SK-N-SH treated with all-trans-retinoic acid at 6 μM for 48 hours (cell line): ENCODE data around the gene AREL1.

Experiments used
- ARNTL ChIP-seq: fragments of 450-650 bp; formaldehyde crosslinking; IDR thresholded peaks from 2 replicates; pipeline ENCODE4 v1.5.0; 2020; ENCODE audit warnings: low read depth, mild to moderate bottlenecking, moderate library complexity, borderline replicate concordance
- ISL1 ChIP-seq: fragments of 250-450 bp; sonication (Bioruptor Pico); IDR thresholded peaks from 2 replicates; pipeline ENCODE4 v2.1.2; 2022; ENCODE audit warnings: mild to moderate bottlenecking, moderate library complexity
- PATZ1 ChIP-seq: fragments of 250-450 bp; sonication (Bioruptor Pico); IDR thresholded peaks from 2 replicates; pipeline ENCODE4 v1.8.0; 2020; ENCODE audit warnings: mild to moderate bottlenecking, moderate library complexity, borderline replicate concordance
- POU6F1 ChIP-seq: fragments of 250-450 bp; sonication (Bioruptor Pico); IDR thresholded peaks from 2 replicates; pipeline ENCODE4 v1.8.0; 2021; ENCODE audit warnings: low read depth, mild to moderate bottlenecking, moderate library complexity, borderline replicate concordance
- RARB ChIP-seq: fragments of 250-450 bp; sonication (Bioruptor Pico); IDR thresholded peaks from 2 replicates; pipeline ENCODE4 v1.8.0; 2021; ENCODE audit warnings: mild to moderate bottlenecking, moderate library complexity
- ZFP3 ChIP-seq: fragments of 250-450 bp; sonication (Bioruptor Pico); IDR thresholded peaks from 2 replicates; pipeline ENCODE4 v1.5.0; 2020; ENCODE audit warnings: mild to moderate bottlenecking, moderate library complexity
- ZFP30 ChIP-seq: fragments of 450-650 bp; formaldehyde crosslinking; IDR thresholded peaks from 2 replicates; pipeline ENCODE4 v1.5.0; 2022; ENCODE audit warnings: mild to moderate bottlenecking, moderate library complexity

GRCh38 chr14:74620923-74621322 lies 92.0 kb downstream of the AREL1 start:
- TF ChIP-seq ISL1 (CRISPR knock-in tag): no peak
- no peak for TF ChIP-seq POU6F1 (CRISPR knock-in tag)
- no peak for TF ChIP-seq PATZ1 (CRISPR knock-in tag)
- TF ChIP-seq ZFP3: no peak
- no peak for TF ChIP-seq RARB (CRISPR knock-in tag)
- TF ChIP-seq ARNTL (CRISPR knock-in tag): no peak
- TF ChIP-seq ZFP30 (CRISPR knock-in tag): no peak
